Astrocyte of the cerebellum (primary cell): ENCODE results near the gene SEC24C.

Experiments
- DNase-seq: peaks from one replicate; pipeline ENCODE4 v3.0.0-alpha.2; 2011; ENCODE audit warnings: low read depth
- H3K4me3 ChIP-seq: 2 replicates; pipeline ENCODE4 v1.5.1; 2011; ENCODE audit warnings: mild to moderate bottlenecking, low read depth, low read length, moderate library complexity
- in situ Hi-C: cut with HindIII; loops from 2 replicates; pipeline ENCODE4 v1.10.0; 2017; ENCODE audit warnings: low sequenced_read_pairs
- TF ChIP-seq, protein P1 (sequence below): IDR thresholded peaks from 2 replicates; pipeline ENCODE4 v1.5.1; 2012; ENCODE audit warnings: low read length, low read depth, moderate library complexity, mild to moderate bottlenecking; ENCODE audit errors: missing control alignments

The SEC24C gene

DNA sequence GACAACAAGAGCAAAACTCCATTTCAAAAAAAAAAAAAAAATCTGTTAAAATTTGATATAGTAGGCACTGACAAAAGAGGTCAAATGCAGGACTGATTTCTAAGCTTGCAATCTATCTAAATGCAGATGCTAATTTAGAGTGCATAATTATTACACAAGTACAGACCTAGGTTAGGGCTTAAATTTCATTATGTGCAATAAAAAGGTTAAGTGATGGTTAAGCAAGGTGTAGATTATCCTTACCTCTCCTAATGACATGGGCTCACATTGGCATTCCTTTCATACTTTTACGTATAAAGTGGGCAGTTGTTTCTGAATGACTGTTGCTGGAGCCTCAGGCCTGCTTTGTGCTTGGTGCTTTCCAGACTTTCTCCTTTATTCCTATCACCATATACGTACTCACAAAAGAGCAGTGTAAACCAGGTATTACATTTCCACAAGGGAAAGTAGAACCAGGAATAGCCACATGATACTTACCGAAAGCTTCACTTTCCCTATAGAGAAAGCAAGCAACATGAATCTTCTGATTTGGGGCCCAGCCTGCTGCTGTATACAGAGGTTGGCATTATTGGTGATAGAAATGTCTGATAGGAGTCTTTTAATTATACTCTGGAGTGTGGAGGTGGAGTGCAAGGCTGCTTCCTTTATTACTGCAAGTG, 35.5 kb downstream of the SEC24C start:
- TF ChIP-seq, protein P1, sequence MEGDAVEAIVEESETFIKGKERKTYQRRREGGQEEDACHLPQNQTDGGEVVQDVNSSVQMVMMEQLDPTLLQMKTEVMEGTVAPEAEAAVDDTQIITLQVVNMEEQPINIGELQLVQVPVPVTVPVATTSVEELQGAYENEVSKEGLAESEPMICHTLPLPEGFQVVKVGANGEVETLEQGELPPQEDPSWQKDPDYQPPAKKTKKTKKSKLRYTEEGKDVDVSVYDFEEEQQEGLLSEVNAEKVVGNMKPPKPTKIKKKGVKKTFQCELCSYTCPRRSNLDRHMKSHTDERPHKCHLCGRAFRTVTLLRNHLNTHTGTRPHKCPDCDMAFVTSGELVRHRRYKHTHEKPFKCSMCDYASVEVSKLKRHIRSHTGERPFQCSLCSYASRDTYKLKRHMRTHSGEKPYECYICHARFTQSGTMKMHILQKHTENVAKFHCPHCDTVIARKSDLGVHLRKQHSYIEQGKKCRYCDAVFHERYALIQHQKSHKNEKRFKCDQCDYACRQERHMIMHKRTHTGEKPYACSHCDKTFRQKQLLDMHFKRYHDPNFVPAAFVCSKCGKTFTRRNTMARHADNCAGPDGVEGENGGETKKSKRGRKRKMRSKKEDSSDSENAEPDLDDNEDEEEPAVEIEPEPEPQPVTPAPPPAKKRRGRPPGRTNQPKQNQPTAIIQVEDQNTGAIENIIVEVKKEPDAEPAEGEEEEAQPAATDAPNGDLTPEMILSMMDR: no peak
- no peak for DNase-seq

DNA sequence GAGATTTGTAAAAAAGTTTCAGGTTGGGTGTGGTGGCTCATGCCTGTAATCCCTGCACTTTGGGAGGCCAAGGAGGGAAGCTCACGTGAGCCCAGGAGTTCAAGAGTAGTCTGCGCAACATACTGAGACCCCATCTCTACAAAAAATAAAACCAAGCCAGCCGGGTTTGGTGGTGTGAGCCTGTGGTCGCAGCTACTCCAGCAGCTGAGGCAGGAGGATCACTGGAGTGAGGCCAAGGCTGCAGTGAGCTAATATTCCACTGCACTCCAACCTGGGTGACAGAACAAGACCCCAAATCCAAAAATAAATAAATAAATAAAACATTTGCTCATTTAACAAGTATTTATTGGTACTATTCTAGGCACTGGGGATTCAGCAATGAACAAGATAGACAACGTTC, 36.1 kb downstream of the SEC24C start:
- DNase-seq: no peak
- TF ChIP-seq, protein P1: no peak
- in situ Hi-C loops: no loop called here
- no peak overlapping the region for H3K4me3 ChIP-seq

More for the DNA sequence above, 35.5 kb downstream of the SEC24C start:
- in situ Hi-C loops: no loop called here
- H3K4me3 ChIP-seq: no peak overlapping the region

GRCh38 chr10:73780966-73781365, 36.8 kb downstream of the SEC24C start:
- in situ Hi-C loops: no loop called here
- no peak for DNase-seq
- TF ChIP-seq, protein P1: no peak
- peak overlapping the region; percentile 87 for H3K4me3 ChIP-seq

- in situ Hi-C loops: no loop called here
- TF ChIP-seq, protein P1: no peak
- peak overlapping the region; percentile 87 for H3K4me3 ChIP-seq
- DNase-seq: no peak
These were observed 37.3 kb downstream of the SEC24C start for GRCh38 chr10:73781548-73781878.

- in situ Hi-C loops: no loop called here
- TF ChIP-seq, protein P1: no peak
These were observed 37.9 kb downstream of the SEC24C start, which contains the start of gene CHCHD1 for GRCh38 chr10:73781879-73782748. Gene CHCHD1, plus strand, starts transcription at chr10:73782048. Its CDS starts 28 bp downstream, at chr10:73782076.

GRCh38 chr10:73782749-73783085, 38.5 kb downstream of the SEC24C start:
- DNase-seq: no peak
- H3K4me3 ChIP-seq: peak overlapping the region; percentile 87
- TF ChIP-seq, protein P1: no peak
- in situ Hi-C loops: no loop called here

More at GRCh38 chr10:73781879-73782748, 37.9 kb downstream of the SEC24C start, which contains the start of gene CHCHD1:
- peak within 1 kb of the TSS; percentile 87 for H3K4me3 ChIP-seq
- DNase-seq: peak; percentile 63
